ENCODE measurements around the gene PRKN. TPM values are rescaled to one million over a fixed set of nuclear protein-coding genes. Genes with fewer than 3 reads are reported as not detected.

PRKN gene
- total RNA-seq, 1 donor from 2014 or later, result 25.5 TPM

DNA sequence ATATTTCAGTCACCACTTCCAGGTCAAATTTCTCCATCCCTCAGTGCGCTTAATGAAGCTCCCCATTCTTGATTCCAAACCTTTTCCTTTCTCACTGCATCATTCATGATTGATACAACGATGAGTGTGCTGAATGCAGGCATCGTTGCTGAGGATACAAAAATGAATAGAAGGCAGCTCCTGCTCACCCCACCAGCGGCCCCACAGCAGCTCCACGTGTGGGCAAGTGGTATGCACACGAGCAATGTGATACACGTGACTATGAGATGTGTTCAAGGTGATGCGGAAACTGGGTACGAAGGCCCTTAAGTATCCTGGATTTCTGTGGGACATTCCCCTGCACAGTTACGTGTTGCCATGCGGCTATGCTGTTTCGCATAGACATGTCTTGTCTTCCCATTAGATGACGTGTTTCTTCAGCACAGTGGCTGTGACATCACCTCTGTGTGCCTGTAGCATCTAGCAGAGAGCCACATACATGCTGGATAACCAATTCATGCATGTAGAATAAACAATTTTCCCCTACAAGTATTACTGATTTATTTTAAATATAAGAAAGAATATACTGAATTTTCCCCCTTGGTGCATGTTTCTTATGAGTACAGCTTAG lies 1193.2 kb downstream of the PRKN start:
- Histone ChIP-seq H3K4me1 (peaks cover 5% of the 10 kb centered on the region), H3K9me3 (replicated peaks) (no peaks in the 10 kb centered on the region), H3K4me3 (no peak overlapping the region), H3K27me3 (ENCODE audit: low read depth) (no peaks in the 10 kb centered on the region), H3K36me3 (no peaks in the 10 kb centered on the region), H3K27ac (replicated peaks) (no peak overlapping the region)
- intact Hi-C loops (cut with micrococcal nuclease), result no loop called here
- no peak for DNase-seq
- TF ChIP-seq CTCF (IDR thresholded peaks at IDR 0.05; ENCODE audit: borderline replicate concordance), result no peak

GRCh38 chr6:161533266-161533665 lies 1194.3 kb downstream of the PRKN start:
- peaks cover 5% of the 10 kb centered on the region for H3K4me1 ChIP-seq
- no peaks in the 10 kb centered on the region for H3K27me3 ChIP-seq (ENCODE audit: low read depth)
- H3K27ac ChIP-seq (replicated peaks), result no peak overlapping the region
- H3K4me3 ChIP-seq, result no peak overlapping the region
- TF ChIP-seq CTCF (IDR thresholded peaks at IDR 0.05; ENCODE audit: borderline replicate concordance), result no peak
- H3K9me3 ChIP-seq (replicated peaks), result no peaks in the 10 kb centered on the region
- DNase-seq, result no peak
- H3K36me3 ChIP-seq, result no peaks in the 10 kb centered on the region
- intact Hi-C loops (cut with micrococcal nuclease), result no loop called here

DNA sequence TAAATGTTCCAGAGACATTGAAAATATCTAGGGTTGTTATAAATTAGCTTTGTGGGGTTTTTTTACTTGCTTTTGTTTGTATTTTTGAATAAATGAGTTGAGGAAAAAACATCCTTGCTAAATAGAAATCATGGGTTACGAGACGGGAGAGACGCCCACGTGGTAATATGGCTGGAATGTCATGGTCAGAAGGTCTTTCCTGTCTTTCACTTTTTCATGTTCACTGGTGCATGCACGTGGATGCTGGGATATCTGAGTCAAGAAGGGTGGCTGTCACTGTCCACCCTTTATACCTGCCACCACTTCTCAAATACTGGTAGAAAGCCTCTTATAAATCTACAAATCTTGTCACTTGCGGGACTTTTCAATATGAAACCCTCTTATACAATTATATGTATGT lies 1195.0 kb downstream of the PRKN start:
- no peak for TF ChIP-seq CTCF (IDR thresholded peaks at IDR 0.05; ENCODE audit: borderline replicate concordance)
- no peak for DNase-seq
- Histone ChIP-seq H3K4me1 (peaks cover 5% of the 10 kb centered on the region), H3K4me3 (no peak overlapping the region), H3K9me3 (replicated peaks) (no peaks in the 10 kb centered on the region), H3K36me3 (no peaks in the 10 kb centered on the region), H3K27me3 (ENCODE audit: low read depth) (no peaks in the 10 kb centered on the region), H3K27ac (replicated peaks) (no peak overlapping the region)
- intact Hi-C loops (cut with micrococcal nuclease), result no loop called here

- H3K4me1 ChIP-seq, result no peaks in the 10 kb centered on the region
- TF ChIP-seq CTCF (IDR thresholded peaks at IDR 0.05; ENCODE audit: borderline replicate concordance), result no peak
- DNase-seq, result no peak
- H3K36me3 ChIP-seq, result no peaks in the 10 kb centered on the region
- no peak overlapping the region for H3K4me3 ChIP-seq
- H3K27me3 ChIP-seq (ENCODE audit: low read depth), result no peaks in the 10 kb centered on the region
- H3K27ac ChIP-seq (replicated peaks), result no peak overlapping the region
- intact Hi-C loops (cut with micrococcal nuclease), result no loop called here
- peaks cover 7% of the 10 kb centered on the region for H3K9me3 ChIP-seq (replicated peaks)
Measured at GRCh38 chr6:161526794-161527193, 1200.8 kb downstream of the PRKN start.

DNA sequence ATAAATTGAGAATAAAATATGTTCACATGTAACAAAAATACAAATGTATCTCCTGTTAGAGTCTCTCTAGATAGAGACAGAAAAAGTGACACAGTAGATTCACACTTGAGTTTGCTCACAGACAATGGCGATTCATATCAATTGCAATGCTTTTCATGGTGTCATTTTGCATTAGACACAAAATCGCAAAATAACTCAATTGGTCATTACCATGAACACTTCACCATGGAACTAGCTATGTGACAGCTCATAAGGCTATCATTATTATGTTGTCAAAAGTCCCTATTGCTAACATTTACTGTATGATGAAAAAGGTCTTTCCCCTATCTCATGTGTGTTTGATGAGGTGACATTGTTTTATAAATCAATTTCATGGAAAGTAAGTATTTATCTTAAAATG lies 1204.2 kb downstream of the PRKN start:
- Histone ChIP-seq H3K9me3 (replicated peaks) (peaks cover 7% of the 10 kb centered on the region), H3K27me3 (ENCODE audit: low read depth) (no peaks in the 10 kb centered on the region), H3K4me1 (no peaks in the 10 kb centered on the region), H3K27ac (replicated peaks) (no peak overlapping the region), H3K4me3 (no peak overlapping the region), H3K36me3 (no peaks in the 10 kb centered on the region)
- no peak for DNase-seq
- TF ChIP-seq CTCF (IDR thresholded peaks at IDR 0.05; ENCODE audit: borderline replicate concordance), result no peak
- intact Hi-C loops (cut with micrococcal nuclease), result no loop called here
